ENCODE data around the gene SUGCT.

DNA sequence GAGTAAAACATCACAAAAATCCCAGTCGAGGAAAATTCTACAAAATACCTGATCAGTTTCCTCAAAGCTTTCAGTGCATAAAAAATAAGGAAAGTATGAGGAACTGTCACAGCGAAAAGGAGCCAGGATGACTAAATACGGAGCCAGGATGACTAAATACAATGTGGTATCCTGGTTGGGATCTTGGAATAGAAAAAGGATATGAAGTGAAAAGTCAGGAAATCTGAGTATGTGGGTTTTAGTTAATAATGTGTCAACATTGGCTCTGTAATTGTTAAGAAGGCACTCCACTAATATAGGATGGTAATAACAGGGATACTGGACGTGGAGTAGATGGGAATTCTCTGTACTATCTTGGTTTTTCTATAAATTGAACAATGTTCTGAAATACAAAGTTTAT, 175.5 kb downstream of the SUGCT start:
- TF ChIP-seq CREB1 (IDR thresholded peaks at IDR 0.05; ENCODE audit: low read depth): no peak
- TF ChIP-seq EP300 (IDR thresholded peaks at IDR 0.05; ENCODE audit: borderline replicate concordance): no peak
- TF ChIP-seq CEBPB (IDR thresholded peaks at IDR 0.05): no peak
- no peak for TF ChIP-seq REST (IDR thresholded peaks at IDR 0.05; ENCODE audit: low read depth)
- TF ChIP-seq, protein P1, sequence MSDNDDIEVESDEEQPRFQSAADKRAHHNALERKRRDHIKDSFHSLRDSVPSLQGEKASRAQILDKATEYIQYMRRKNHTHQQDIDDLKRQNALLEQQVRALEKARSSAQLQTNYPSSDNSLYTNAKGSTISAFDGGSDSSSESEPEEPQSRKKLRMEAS (IDR thresholded peaks at IDR 0.05): no peak
- no peak for TF ChIP-seq TCF12 (IDR thresholded peaks at IDR 0.05; ENCODE audit: low read depth)
- TF ChIP-seq RAD21 (IDR thresholded peaks at IDR 0.05; ENCODE audit: low read depth): no peak
- TF ChIP-seq, protein P2, sequence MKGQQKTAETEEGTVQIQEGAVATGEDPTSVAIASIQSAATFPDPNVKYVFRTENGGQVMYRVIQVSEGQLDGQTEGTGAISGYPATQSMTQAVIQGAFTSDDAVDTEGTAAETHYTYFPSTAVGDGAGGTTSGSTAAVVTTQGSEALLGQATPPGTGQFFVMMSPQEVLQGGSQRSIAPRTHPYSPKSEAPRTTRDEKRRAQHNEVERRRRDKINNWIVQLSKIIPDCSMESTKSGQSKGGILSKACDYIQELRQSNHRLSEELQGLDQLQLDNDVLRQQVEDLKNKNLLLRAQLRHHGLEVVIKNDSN (IDR thresholded peaks at IDR 0.05): no peak
- TF ChIP-seq ZBTB7A (IDR thresholded peaks at IDR 0.05; ENCODE audit: low read depth): no peak
- TF ChIP-seq EGR1 (IDR thresholded peaks at IDR 0.05): no peak
- no peak for TF ChIP-seq FOXM1 (IDR thresholded peaks at IDR 0.05; ENCODE audit: borderline replicate concordance, low read depth)
- TF ChIP-seq NFIC (IDR thresholded peaks at IDR 0.05): no peak
- TF ChIP-seq TAF1 (IDR thresholded peaks at IDR 0.05; ENCODE audit: low read depth): no peak
- no peak for TF ChIP-seq YY1 (IDR thresholded peaks at IDR 0.05; ENCODE audit: low read depth)

All from Ishikawa (cell line).